Tibial artery (tissue), 4 donors: Measurements from ENCODE around the gene AADACL3.

Source experiments
- DNase-seq, 2 donors: peaks; one replicate each; pipeline ENCODE4 v3.0.0-alpha.2; 2019
- H3K27ac ChIP-seq, 2 donors: fragments of 200-600 bp; sonication (generic) in 1 of 2; 1 replicate in 1 of 2; 2 replicates in 1 of 2; pipeline ENCODE4 v1.5.1; 2018 to 2019; ENCODE audit warnings: mild to moderate bottlenecking in 1 of 2
- H3K27me3 ChIP-seq, 2 donors: fragments of 200-600 bp; sonication (generic) in 1 of 2; one replicate each; pipeline versions ENCODE4 v1.5.1 to v1.6.0; 2016 to 2019
- H3K36me3 ChIP-seq, 3 donors: fragments of 200-600 bp; sonication (generic) in 2 of 3; one replicate each; pipeline ENCODE4 v1.5.1; 2016 to 2019; ENCODE audit warnings: mild to moderate bottlenecking in 2 of 3
- H3K4me1 ChIP-seq, 4 donors: fragments of 200-600 bp; sonication (generic) in 2 of 4; 1 replicate in 3 of 4; 2 replicates in 1 of 4; pipeline ENCODE4 v1.5.1; 2016 to 2019
- H3K4me3 ChIP-seq, 2 donors: fragments of 200-600 bp; sonication (generic) in 1 of 2; 1 replicate in 1 of 2; 2 replicates in 1 of 2; pipeline ENCODE4 v1.5.1; 2018 to 2019; ENCODE audit warnings: mild to moderate bottlenecking in 2 of 2
- H3K9me3 ChIP-seq, 3 donors: fragments of 200-600 bp; sonication (generic) in 1 of 3; one replicate each; pipeline ENCODE4 v1.5.1; 2016 to 2019
- CTCF ChIP-seq, 2 experiments: fragments of 200-600 bp in 1 of 2; fragments of 450-650 bp in 1 of 2; IDR thresholded peaks; one replicate each; pipeline ENCODE4 v1.5.1; 2017 to 2019; ENCODE audit warnings: antibody characterized with exemption in 2 of 2, mild to moderate bottlenecking in 1 of 2, moderate library complexity in 1 of 2
- intact Hi-C: fragments of 100-400 bp; cut with DNase I; formaldehyde crosslinking; loops from one replicate; pipeline ENCODE4 v1.15.0; 2023; ENCODE audit warnings: low total_unique reads

Gene AADACL3

GRCh38 chr1:12760256-12760795, 44.4 kb downstream of the AADACL3 start:
- TF ChIP-seq CTCF (IDR thresholded peaks at IDR 0.05) = no peak
- peaks cover 0 to 8% of the 10 kb centered on the region in 2 donors for H3K27me3 ChIP-seq
- no peak overlapping the region for H3K4me3 ChIP-seq
- intact Hi-C loops = no loop called here
- no peak overlapping the region for H3K27ac ChIP-seq
- no peaks in the 10 kb centered on the region for H3K36me3 ChIP-seq
- no peaks in the 10 kb centered on the region for H3K4me1 ChIP-seq
- H3K9me3 ChIP-seq = no peaks in the 10 kb centered on the region
- no peak for DNase-seq

GRCh38 chr1:12761781-12762180, 45.9 kb downstream of the AADACL3 start:
- DNase-seq = no peak
- Histone ChIP-seq H3K36me3 (no peaks in the 10 kb centered on the region), H3K27me3 (peaks cover 0 to 5% of the 10 kb centered on the region in 2 donors), H3K4me1 (no peaks in the 10 kb centered on the region), H3K27ac (no peak overlapping the region), H3K9me3 (no peaks in the 10 kb centered on the region), H3K4me3 (no peak overlapping the region)
- intact Hi-C loops = no loop called here
- no peak for TF ChIP-seq CTCF (IDR thresholded peaks at IDR 0.05)

- H3K27me3 ChIP-seq = peaks cover 0 to 5% of the 10 kb centered on the region in 2 donors
- no peak for TF ChIP-seq CTCF (IDR thresholded peaks at IDR 0.05)
- no peak for DNase-seq
- intact Hi-C loops = no loop called here
- H3K4me3 ChIP-seq = no peak overlapping the region
- no peak overlapping the region for H3K27ac ChIP-seq
- H3K9me3 ChIP-seq = peaks cover 0 to 2% (median 0%) of the 10 kb centered on the region in 3 donors
- H3K36me3 ChIP-seq = no peaks in the 10 kb centered on the region
- no peaks in the 10 kb centered on the region for H3K4me1 ChIP-seq
Observed at GRCh38 chr1:12762766-12763165, 46.9 kb downstream of the AADACL3 start.

- no peak for TF ChIP-seq CTCF (IDR thresholded peaks at IDR 0.05)
- no peak overlapping the region for H3K4me3 ChIP-seq
- intact Hi-C loops = no loop called here
- H3K36me3 ChIP-seq = no peaks in the 10 kb centered on the region
- no peak overlapping the region for H3K27ac ChIP-seq
- H3K4me1 ChIP-seq = no peaks in the 10 kb centered on the region
- peaks cover 0 to 2% (median 0%) of the 10 kb centered on the region in 3 donors for H3K9me3 ChIP-seq
- no peak for DNase-seq
- peaks cover 0 to 9% of the 10 kb centered on the region in 2 donors for H3K27me3 ChIP-seq
Observed at GRCh38 chr1:12763479-12763878, 47.6 kb downstream of the AADACL3 start.

GRCh38 chr1:12764016-12764415, 48.1 kb downstream of the AADACL3 start:
- intact Hi-C loops = no loop called here

More at GRCh38 chr1:12764016-12764415, 48.1 kb downstream of the AADACL3 start:
- no peak for TF ChIP-seq CTCF (IDR thresholded peaks at IDR 0.05)
- Histone ChIP-seq H3K27me3 (peaks cover 0 to 13% of the 10 kb centered on the region in 2 donors), H3K9me3 (peaks cover 0 to 2% (median 0%) of the 10 kb centered on the region in 3 donors), H3K27ac (no peak overlapping the region), H3K36me3 (no peaks in the 10 kb centered on the region), H3K4me1 (no peaks in the 10 kb centered on the region), H3K4me3 (no peak overlapping the region)
- DNase-seq = no peak
